CD4-positive, alpha-beta T cell treated with Interleukin-15 for 4 hours (primary cell): Measurements from ENCODE around the gene KDELR1.

Experiments
- DNase-seq: peaks from one replicate; pipeline ENCODE4 v3.0.0-alpha.2; 2020; ENCODE audit warnings: low spot score

KDELR1 gene

DNA sequence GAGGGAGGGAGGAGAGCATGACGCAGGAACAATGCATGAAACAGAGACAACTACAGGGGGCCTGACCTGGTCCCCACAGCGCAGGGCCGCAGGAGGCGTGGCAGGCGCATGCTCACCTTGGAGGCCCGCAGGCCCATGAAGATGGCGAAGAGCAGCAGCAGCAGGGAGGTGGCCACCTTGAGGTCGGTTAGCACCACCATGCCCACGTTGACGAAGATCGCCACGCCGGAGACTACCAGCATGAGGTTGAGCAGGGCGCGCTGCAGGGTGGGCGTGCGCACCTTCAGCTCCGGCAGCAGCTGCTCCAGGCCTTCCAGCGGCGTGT, 49.0 kb downstream of the KDELR1 start:
- DNase-seq, result no peak

DNA sequence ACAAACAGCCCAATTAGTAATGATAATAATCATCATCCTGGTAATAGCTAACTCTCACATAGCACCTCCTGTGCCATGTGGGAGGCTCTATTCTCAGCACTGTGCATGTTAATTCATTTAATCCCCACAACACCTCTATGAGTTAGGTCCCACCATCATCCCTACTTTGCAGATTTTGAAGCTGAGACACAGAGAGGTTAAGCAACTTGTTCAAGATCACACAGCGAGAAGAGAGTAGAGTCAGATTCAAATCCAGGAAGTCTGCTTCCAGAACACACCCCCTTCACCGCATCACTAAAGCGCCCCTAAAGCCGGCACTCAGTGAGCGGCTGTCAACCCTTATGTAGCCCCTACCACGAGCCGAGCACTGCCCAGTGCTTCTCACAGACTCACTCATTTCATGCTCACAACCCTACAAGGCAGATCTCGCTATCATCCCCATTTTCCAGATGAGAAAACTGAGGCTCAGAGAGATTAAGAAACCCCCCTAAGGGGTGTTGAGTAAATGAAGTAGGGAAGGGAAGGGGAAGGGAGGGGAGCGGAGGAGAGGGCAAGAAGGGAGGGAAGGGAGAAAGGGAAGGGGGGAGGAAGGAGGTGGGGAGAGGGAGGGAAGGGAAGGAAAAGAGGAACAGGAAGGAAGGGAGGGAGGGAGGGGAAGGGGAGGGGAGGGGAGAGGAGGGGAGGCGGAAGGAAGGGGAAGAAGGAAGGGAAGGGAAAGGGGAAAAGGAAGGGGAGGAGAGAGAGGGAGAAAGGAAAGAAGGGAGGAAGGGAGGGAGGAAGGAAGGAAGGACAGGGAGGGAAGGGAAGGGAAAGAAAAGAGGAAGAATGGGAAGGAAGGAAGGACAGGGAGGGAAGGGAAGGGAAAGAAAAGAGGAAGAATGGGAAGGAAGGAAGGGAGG, 49.6 kb downstream of the KDELR1 start:
- no peak for DNase-seq

DNA sequence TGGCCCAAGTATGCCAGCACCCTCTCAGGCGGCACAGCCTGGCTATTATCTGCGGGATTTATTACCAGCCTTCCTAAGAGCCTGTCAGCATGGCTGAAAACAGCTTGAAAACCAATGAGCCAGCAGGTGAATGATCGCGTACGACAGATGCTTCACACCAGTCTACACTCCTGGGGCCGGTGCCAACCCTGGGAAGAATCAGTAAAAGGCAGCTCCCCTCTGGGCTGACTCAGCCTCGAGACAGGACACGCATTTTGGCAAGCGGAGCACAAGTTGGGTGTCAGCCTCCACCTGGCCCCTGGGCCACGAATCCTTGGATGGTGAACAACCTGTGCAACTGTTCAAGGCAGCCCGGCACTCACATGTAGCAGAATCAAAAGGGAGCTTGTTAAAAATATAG, 50.4 kb downstream of the KDELR1 start:
- DNase-seq, result no peak

DNA sequence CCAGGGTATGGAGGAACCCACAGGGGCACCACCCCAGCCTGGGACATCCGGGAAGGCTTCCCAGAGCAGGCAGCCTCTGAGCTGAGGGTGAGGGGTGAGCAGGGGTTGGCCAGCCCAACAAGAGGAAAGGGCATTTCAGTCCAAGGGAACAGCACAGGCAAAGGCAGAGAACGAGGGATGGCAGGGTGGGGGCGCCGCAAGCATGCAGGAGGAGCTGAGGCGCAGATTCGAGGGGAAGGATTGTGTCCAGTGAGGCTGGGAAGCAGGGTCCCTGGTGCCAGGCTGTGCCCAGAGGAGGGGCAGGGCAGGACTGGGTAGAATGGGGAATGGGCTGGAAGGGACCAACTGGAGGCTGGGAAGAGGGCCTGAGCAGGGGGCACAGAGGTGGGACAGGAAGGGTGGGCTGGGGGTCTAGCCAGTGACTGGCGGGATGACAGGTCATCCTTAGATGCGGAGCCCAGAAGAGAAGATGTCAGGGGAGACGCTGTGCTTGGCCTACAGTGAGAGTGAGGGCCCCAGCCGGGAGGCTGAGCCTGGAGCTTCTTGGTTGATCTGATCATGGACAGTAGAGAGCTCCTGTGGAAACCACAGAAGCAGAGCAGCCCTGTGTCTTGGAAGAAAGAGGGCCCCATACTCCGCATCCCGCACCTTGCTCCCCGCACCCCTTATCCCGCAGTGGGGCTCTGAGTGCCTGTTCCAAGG, 52.4 kb downstream of the KDELR1 start:
- DNase-seq, result no peak

DNA sequence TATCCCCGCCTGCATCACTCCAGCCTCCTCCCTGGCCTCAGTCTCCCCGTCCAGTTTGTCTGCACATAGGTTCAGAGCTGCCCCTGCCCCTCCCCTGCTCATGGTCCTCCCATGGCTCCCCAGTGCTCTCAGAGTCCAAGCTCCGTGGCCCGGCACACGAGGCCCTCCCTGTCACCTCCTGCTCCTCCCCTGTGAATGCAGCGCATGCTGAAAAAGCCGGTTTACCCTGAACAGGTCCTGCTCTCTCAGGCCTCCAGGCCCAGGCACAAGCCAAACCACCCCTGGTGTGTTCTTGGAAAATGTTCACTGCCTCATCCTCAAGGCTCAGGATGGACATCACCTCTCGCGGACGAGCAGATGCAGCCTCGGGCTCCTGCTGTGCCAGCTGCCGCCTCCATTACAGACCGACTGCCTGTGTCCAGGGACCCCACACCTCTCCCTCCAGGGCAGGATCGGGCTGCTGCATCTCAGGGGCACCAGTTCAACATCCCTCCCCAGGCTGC, 53.0 kb downstream of the KDELR1 start:
- DNase-seq, result no peak

DNA sequence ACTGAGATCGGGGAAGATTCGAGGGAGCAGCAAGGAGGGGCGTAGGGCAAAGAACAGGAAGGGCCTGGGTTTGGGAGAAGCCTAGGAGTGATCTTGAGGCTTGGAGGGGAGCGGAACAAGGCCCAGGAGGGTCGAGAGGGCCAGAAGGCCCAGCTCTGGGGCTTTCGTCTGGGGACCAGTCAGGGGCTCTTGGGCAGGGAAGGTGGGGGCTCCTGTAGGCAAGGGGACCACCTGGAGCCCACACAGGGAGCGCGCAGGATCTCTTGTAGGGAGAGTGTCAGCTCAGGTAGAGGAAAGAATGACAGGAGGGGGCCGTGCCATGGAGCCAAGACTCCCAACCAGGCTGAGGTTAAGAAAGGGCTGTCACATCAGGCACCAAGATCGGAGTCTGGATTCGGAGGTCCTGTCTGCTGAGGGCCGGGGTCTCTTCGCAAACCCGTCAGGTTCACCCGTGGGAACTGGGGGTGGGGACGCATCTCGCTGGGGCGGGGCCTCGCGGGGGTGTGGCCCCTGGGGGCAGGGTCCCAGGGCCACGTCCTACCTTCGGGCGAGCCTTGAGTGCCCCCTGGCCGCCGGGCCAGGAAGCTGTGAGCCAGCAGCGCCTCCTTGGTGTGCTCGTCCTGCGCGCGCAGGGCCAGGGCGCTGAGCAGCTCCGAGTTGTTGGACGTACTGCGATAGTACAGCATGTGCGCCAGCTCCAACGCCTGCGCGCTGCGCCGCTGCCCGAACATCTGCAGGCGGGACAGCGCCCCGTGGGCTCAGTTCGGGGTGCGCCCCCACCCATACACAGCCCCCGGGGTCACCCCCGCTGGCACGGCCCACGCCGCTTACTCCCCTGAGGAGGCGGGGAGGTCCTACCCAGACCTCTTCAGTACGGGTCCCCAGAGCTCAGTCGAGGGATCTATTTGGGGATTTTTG, 57.6 kb downstream of the KDELR1 start:
- DNase-seq, result peak; percentile 95

DNA sequence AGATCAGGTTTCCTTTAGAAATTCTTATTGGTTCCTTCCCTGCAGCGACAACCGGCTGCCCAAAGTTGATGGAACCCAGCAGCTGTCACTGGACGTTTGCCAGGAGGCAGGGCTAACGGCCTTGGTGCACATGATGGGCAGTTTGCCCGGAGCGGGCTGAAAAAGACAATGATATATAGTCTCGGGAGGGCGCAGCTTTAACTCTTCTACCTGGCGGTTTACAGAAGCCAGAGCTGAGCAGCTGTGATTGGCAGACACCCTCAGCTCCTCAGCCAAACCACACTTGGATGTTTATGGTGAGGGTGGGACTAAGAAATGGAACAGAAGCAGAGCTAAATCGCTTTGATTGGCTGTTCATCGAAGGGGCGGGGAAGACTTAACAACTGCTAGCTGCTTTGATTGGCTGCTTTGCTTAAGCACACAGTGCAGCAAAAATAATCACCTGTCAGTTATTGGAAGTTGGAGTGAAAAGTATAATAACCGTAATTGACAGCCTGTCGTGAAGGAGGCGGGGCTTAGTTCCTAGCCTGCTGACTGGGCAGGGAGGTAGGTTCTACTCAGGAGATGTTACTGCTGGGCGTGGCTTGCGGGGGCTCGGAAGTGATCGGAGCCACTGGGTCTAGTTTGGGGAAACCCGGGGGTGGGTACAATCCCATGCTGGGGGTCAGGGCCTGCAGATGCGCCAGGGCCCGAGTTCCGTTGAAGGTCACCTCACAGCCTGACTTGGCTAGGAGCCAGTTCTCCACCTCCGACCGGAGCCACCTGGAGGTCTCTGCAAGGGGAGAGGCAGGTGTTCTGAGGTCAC, 58.5 kb downstream of the KDELR1 start:
- DNase-seq, result peak; percentile 98
